CD4-positive, CD25-positive, alpha-beta regulatory T cell (primary cell): ENCODE measurements around the gene AAMP. TPM values are rescaled to one million over a fixed set of nuclear protein-coding genes. Genes with fewer than 3 reads are reported as not detected.
"Not testable (repeated sequence)": the region's sequence is repeated elsewhere in the genome, so short reads cannot be mapped to it uniquely, and the experiment has no call there.

Source experiments
- ATAC-seq, 2 donors: fragments of 150-1000 bp; cut with Tn5 transposase; one replicate each; pipeline ENCODE4 v1.10.0; 2021; ENCODE audit warnings: low read depth in 2 of 2, moderate number of reproducible peaks in 2 of 2, moderate library complexity in 1 of 2
- DNase-seq, 3 donors: peaks; one replicate each; pipeline versions ENCODE4 v3.0.0 to v3.0.0-alpha.2; 2012 to 2022; ENCODE audit warnings: mixed read lengths in 1 of 3
- H3K27ac ChIP-seq: one replicate; pipeline ENCODE4 v1.7.0; 2013; ENCODE audit warnings: mild to moderate bottlenecking, low read length; ENCODE audit not compliant: insufficient read depth, poor library complexity, severe bottlenecking
- H3K27me3 ChIP-seq: one replicate; pipeline ENCODE4 v1.7.0; 2013; ENCODE audit warnings: low read length; ENCODE audit not compliant: control insufficient read depth, insufficient read depth
- H3K36me3 ChIP-seq: one replicate; pipeline ENCODE4 v1.7.0; 2013; ENCODE audit warnings: mild to moderate bottlenecking, low read length, moderate library complexity; ENCODE audit not compliant: control insufficient read depth, insufficient read depth
- H3K4me1 ChIP-seq: 2 replicates; pipeline ENCODE4 v1.7.0; 2013; ENCODE audit warnings: mild to moderate bottlenecking, low read length; ENCODE audit not compliant: insufficient read depth, control insufficient read depth, poor library complexity, severe bottlenecking
- H3K4me3 ChIP-seq: one replicate; pipeline ENCODE4 v1.7.0; 2013; ENCODE audit warnings: low read depth, mild to moderate bottlenecking, low read length, moderate library complexity
- H3K9me3 ChIP-seq, 2 experiments: 1 replicate in 1 of 2; 2 replicates in 1 of 2; pipeline ENCODE4 v1.7.0; 2013; ENCODE audit warnings: low read length in 2 of 2, mild to moderate bottlenecking in 1 of 2, moderate library complexity in 1 of 2; ENCODE audit not compliant: control insufficient read depth in 2 of 2
- H3K27ac Mint-ChIP-seq, 3 donors: one replicate each; pipeline ENCODE4 v1.8.0; 2020 to 2022; ENCODE audit warnings: mild to moderate bottlenecking in 3 of 3, mixed read lengths in 3 of 3, moderate library complexity in 2 of 3
- H3K27me3 Mint-ChIP-seq: one replicate; pipeline ENCODE4 v1.8.0; 2022; ENCODE audit warnings: mild to moderate bottlenecking, mixed read lengths
- H3K36me3 Mint-ChIP-seq: one replicate; pipeline ENCODE4 v1.8.0; 2020; ENCODE audit warnings: mixed read lengths
- H3K4me1 Mint-ChIP-seq, 4 donors: one replicate each; pipeline ENCODE4 v1.8.0; 2020 to 2022; ENCODE audit warnings: mixed read lengths in 4 of 4, mild to moderate bottlenecking in 1 of 4
- H3K4me3 Mint-ChIP-seq, 4 donors: one replicate each; pipeline ENCODE4 v1.8.0; 2020 to 2022; ENCODE audit warnings: mild to moderate bottlenecking in 4 of 4, mixed read lengths in 4 of 4, moderate library complexity in 3 of 4
- H3K9me3 Mint-ChIP-seq, 7 donors: one replicate each; pipeline ENCODE4 v1.8.0; 2020 to 2022; ENCODE audit warnings: mixed read lengths in 7 of 7, mild to moderate bottlenecking in 3 of 7, moderate library complexity in 2 of 7
- polyA plus RNA-seq, 4 donors: library from polyadenylated mRNA; unstranded; fragments of 300-500 nt; fragmentation: Illumina TruSeq; gene quantifications; one replicate each; pipeline ENCODE4 v1.2.3, GENCODE V29; 2021
- total RNA-seq: library from RNA; stranded (reverse); gene quantifications from one replicate; pipeline ENCODE4 v1.2.3, GENCODE V29; 2022

AAMP gene
- total and polyA plus RNA-seq, 5 donors from 2014 or later = 55.8 to 92.2 (median 87.8) TPM

DNA sequence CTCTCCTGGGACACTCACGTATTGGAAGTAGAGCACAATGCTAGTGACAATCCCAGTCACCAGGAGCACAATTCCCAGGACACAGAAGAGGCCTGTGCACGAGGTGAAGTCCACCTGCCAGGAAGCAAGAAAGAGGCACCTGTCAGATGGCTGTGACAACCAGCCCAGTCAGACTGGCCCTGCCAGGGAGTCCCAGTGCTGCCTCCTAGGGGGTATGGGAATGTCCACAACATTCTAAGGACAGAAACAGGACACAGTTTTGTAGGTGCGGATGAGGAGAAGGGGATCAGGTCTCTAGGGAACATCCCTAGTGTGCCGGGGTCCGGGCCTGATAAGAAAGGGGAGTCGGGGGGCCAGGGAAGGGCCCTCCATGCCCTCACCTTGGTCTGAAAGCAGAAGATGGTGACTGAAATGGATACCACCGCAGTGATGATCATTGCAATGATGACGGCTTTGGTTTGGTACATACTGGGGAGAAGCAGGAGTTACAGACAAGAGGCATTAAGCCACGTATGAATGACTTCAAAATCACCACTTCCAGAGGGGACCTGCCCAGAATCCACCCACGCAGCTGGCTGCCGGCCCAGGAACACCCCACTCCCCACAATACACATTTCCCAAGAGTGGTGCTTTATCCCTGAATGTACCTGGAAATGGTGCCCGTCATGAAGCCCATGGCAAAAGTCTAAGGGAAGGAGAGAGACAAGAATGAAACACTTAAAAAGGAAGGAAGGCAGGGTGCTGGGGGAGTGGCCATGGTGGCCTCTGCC lies 7.2 kb upstream of the AAMP start:
- DNase-seq (no peak), ATAC-seq (no peak)
- peaks cover 0 to 30% (median 14%) of the 10 kb centered on the region in 4 donors for H3K4me1 Mint-ChIP-seq
- peak overlapping the region in 1 of 4 donors; percentile 58 for H3K4me3 Mint-ChIP-seq
- Histone ChIP-seq H3K9me3 (no peaks in the 10 kb centered on the region), H3K4me3 (no peak overlapping the region), H3K27ac (no peak overlapping the region), H3K27me3 (no peaks in the 10 kb centered on the region), H3K36me3 (peaks cover 85% of the 10 kb centered on the region), H3K4me1 (peaks cover 14% of the 10 kb centered on the region)
- peaks cover 42% of the 10 kb centered on the region for H3K36me3 Mint-ChIP-seq
- no peaks in the 10 kb centered on the region for H3K9me3 Mint-ChIP-seq
- no peaks in the 10 kb centered on the region for H3K27me3 Mint-ChIP-seq
- H3K27ac Mint-ChIP-seq = peak overlapping the region in 2 of 3 donors; percentile 63 to 78

DNA sequence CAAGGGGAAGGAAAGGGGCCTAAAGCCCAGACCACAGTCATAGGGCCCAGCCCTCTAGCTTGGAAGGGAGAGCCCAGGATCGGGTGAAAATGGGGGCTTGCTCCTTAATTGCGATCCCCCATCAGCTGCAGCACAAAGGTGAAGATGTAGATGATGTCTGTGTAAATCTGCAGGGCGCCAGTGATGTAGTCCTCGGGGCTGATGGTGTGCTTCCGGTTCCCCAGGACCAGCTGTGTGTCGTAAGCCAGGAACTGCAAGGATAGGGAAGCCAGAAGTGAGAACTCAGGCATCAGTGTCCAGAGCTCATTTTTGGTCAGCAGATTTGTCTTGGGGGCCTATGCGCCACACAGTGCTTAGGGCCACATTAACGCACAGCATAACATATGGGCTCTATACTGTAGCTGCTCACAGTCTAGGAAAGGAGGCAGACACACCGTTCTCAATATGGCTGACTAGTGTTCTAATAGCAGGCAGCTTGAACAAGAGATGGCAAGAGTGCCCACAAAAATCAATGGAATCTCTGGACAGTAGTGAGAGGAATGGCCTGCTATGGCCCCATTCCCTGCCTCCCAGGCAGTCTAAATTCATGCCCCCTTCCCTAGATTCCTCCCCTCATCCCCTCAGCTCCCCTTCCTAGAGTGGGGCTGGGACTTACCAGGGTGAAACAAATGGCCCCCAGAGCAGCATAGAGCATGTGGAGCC lies 5.6 kb upstream of the AAMP start:
- Mint-ChIP-seq H3K4me1 (peaks cover 0 to 45% (median 26%) of the 10 kb centered on the region in 4 donors), H3K27ac (peak overlapping the region in 1 of 3 donors; percentile 44), H3K9me3 (no peaks in the 10 kb centered on the region), H3K27me3 (no peaks in the 10 kb centered on the region), H3K36me3 (peaks cover 39% of the 10 kb centered on the region), H3K4me3 (no peak overlapping the region)
- no peaks in the 10 kb centered on the region for H3K9me3 ChIP-seq
- H3K27ac ChIP-seq = no peak overlapping the region
- ATAC-seq = no peak
- H3K4me3 ChIP-seq = no peak overlapping the region
- DNase-seq = no peak
- peaks cover 30% of the 10 kb centered on the region for H3K4me1 ChIP-seq
- no peaks in the 10 kb centered on the region for H3K27me3 ChIP-seq
- H3K36me3 ChIP-seq = peaks cover 77% of the 10 kb centered on the region

DNA sequence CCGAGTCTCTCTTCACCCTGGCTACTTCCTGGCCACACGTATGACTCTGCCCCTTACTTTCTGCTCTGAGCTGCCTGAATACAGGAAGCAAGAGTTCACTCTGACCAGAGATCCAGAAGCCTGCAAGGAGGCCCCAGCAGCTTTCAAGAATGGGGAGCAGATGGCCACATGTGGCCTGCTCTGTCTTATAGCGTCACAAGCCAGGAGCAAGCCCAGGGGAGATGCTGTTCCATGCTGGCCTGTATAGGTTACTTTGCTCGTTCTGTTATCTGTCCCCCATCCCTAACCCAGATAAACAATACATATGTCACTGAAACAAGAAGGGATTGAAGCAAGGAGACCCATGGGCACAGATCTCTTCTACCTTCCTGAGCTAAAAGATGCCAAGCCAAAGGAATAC lies 4.6 kb upstream of the AAMP start:
- H3K36me3 ChIP-seq = peaks cover 67% of the 10 kb centered on the region
- no peaks in the 10 kb centered on the region for H3K27me3 ChIP-seq
- H3K27ac Mint-ChIP-seq = peak overlapping the region in 2 of 3 donors; percentile 44 to 72
- H3K27me3 Mint-ChIP-seq = no peaks in the 10 kb centered on the region
- H3K4me1 ChIP-seq = peaks cover 34% of the 10 kb centered on the region
- H3K4me3 ChIP-seq = no peak overlapping the region
- no peaks in the 10 kb centered on the region for H3K9me3 Mint-ChIP-seq
- H3K4me1 Mint-ChIP-seq = peaks cover 4 to 45% (median 31%) of the 10 kb centered on the region in 4 donors
- peak overlapping the region in 1 of 4 donors; percentile 68 for H3K4me3 Mint-ChIP-seq
- no peak for DNase-seq
- H3K36me3 Mint-ChIP-seq = peaks cover 34% of the 10 kb centered on the region
- no peak for ATAC-seq
- no peak overlapping the region for H3K27ac ChIP-seq
- H3K9me3 ChIP-seq = no peaks in the 10 kb centered on the region

GRCh38 chr2:218273908-218274249 lies 3.9 kb upstream of the AAMP start:
- Mint-ChIP-seq H3K9me3 (no peaks in the 10 kb centered on the region), H3K36me3 (peaks cover 34% of the 10 kb centered on the region), H3K27me3 (no peaks in the 10 kb centered on the region), H3K4me1 (peaks cover 4 to 49% (median 36%) of the 10 kb centered on the region in 4 donors), H3K27ac (peak overlapping the region in 2 of 3 donors; percentile 44 to 56), H3K4me3 (peak overlapping the region in 1 of 4 donors; percentile 53)
- DNase-seq (no peak), ATAC-seq (no peak)
- peak overlapping the region; percentile 10 for H3K27ac ChIP-seq
- H3K4me3 ChIP-seq = no peak overlapping the region
- peaks cover 60% of the 10 kb centered on the region for H3K36me3 ChIP-seq
- peaks cover 41% of the 10 kb centered on the region for H3K4me1 ChIP-seq
- no peaks in the 10 kb centered on the region for H3K9me3 ChIP-seq
- no peaks in the 10 kb centered on the region for H3K27me3 ChIP-seq

- not testable (repeated sequence) for DNase-seq, H3K27me3 Mint-ChIP-seq, H3K27me3 ChIP-seq, ATAC-seq, H3K9me3 Mint-ChIP-seq, H3K4me3 ChIP-seq, H3K9me3 ChIP-seq
- H3K4me3 Mint-ChIP-seq = peak overlapping the region in 1 of 4 donors; percentile 93
- Histone ChIP-seq H3K4me1 (peaks cover 43% of the 10 kb centered on the region), H3K36me3 (peaks cover 55% of the 10 kb centered on the region), H3K27ac (peak overlapping the region; percentile 10)
- H3K27ac Mint-ChIP-seq = peak overlapping the region in 1 of 3 donors; percentile 56
- H3K36me3 Mint-ChIP-seq = peaks cover 34% of the 10 kb centered on the region
- peaks cover 4 to 52% (median 37%) of the 10 kb centered on the region in 4 donors for H3K4me1 Mint-ChIP-seq
Measured at GRCh38 chr2:218273214-218273907, 3.4 kb upstream of the AAMP start.

DNA sequence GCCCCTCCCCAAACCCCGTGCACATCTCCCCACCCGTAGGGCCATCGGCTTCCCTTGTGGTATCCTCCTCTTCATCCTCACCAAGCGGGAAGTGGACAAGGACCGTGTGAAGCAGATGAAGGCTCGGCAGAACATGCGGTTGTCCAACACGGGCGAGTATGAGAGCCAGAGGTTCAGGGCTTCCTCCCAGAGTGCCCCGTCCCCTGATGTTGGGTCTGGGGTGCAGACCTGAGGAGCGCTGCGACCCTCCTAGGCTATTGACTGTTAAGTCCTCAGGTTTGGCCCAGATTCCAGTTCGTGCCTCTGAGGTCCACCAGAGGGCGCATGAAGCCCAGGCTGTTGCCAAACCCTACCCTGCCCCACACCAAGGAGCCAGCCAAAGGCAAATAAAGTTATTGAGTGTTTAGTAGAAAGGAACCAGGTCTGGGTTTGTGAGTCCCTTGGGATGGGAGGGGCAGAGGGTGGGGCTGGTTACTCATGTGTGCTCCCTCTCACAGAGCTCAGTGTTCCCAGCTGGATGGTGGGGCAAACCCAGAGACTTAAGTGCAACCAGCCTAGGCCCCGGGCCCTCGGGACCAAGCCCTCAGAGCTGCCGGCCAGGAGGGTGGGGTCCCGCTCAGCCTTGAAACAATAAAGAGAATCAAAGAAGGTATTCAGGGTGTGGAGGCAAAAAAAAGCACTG lies 2.7 kb upstream of the AAMP start:
- peak overlapping the region in 2 of 3 donors; percentile 46 to 56 for H3K27ac Mint-ChIP-seq
- peak overlapping the region; percentile 51 to 93 (median 64) for H3K4me3 Mint-ChIP-seq
- Histone ChIP-seq H3K9me3 (no peaks in the 10 kb centered on the region), H3K36me3 (peaks cover 48% of the 10 kb centered on the region), H3K27ac (no peak overlapping the region), H3K4me3 (no peak overlapping the region), H3K27me3 (no peaks in the 10 kb centered on the region), H3K4me1 (peaks cover 43% of the 10 kb centered on the region)
- H3K4me1 Mint-ChIP-seq = peaks cover 4 to 50% (median 37%) of the 10 kb centered on the region in 4 donors
- no peaks in the 10 kb centered on the region for H3K9me3 Mint-ChIP-seq
- no peaks in the 10 kb centered on the region for H3K27me3 Mint-ChIP-seq
- ATAC-seq (peak in 1 of 2 donors; percentile 9), DNase-seq (peak; percentile 66 to 87 (median 79))
- H3K36me3 Mint-ChIP-seq = peaks cover 31% of the 10 kb centered on the region

DNA sequence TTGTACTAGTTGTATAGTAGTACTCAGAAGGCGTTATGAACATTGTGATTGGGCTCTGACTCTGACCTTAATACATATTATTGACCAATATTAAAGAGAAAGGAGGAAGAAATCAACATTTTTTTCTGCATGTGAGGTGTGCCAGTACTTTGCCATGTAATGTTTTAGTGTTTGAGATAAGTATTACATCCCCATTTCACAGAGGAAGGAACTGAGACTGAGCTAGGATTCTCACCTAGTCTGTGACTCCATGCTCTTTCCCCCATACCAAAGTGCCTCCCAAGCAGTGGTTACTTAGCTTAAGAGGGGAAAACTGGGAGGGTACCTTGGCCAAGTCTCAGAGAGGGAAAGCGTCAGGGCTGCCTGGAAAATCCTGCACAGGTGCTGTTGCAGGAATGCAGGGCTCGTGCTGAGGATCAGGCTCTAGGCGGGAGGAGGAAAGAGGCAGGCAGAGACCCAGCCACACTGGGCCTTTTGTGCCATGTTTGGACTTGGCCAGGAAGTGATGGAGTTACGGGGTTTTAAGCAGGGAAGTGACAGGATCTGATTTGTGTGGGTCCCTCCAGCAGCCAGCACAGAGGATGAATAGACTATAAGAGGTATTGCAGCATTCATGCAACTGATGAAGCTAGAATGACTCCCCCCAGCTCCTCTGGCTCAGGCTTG lies 2.1 kb upstream of the AAMP start:
- no peaks in the 10 kb centered on the region for H3K9me3 ChIP-seq
- peaks cover 32% of the 10 kb centered on the region for H3K36me3 Mint-ChIP-seq
- peaks cover 43% of the 10 kb centered on the region for H3K4me1 ChIP-seq
- peak overlapping the region; percentile 12 to 90 (median 82) for H3K27ac Mint-ChIP-seq
- H3K27me3 Mint-ChIP-seq = no peaks in the 10 kb centered on the region
- peaks cover 4 to 54% (median 42%) of the 10 kb centered on the region in 4 donors for H3K4me1 Mint-ChIP-seq
- H3K4me3 ChIP-seq = peak overlapping the region; percentile 0
- DNase-seq (no peak), ATAC-seq (no peak)
- peak overlapping the region; percentile 26 for H3K27ac ChIP-seq
- no peaks in the 10 kb centered on the region for H3K9me3 Mint-ChIP-seq
- peak overlapping the region; percentile 70 to 93 (median 90) for H3K4me3 Mint-ChIP-seq
- H3K36me3 ChIP-seq = peaks cover 48% of the 10 kb centered on the region
- H3K27me3 ChIP-seq = no peaks in the 10 kb centered on the region
